Measurements from ENCODE around the gene TFF2.

Gene TFF2, protein sequence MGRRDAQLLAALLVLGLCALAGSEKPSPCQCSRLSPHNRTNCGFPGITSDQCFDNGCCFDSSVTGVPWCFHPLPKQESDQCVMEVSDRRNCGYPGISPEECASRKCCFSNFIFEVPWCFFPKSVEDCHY

DNA sequence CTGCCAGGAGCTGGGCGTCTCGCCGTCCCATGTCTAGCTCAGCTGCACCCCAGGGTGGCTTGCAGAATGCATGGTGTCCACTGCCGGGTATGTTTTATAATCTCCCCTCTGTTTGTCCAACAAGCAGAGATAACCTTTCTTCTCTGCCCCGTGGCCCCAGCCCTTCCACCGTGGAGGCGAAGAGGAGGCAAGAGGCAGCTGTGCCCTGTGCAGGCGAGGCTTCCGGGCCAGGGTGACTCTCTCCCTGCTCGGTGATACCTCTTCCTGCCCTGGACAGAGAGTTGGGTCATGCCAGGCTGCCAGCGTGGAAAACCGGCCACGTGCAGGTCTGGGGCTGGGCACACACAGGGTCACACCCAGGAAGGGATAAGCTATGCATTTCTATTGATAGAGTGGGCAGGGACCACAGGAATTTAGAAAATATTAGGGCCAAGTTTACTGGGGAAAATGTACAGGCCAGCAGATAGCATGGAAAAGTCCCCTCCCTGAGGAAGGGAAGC lies at the start of gene TFF2:
TSS of gene TFF2 (minus strand) at position 68 of the 500 bp plus-strand sequence. CDS start at position 31, 37 bp downstream.
- DNase-seq (ENCODE audit: low read depth) = no peak

GRCh38 chr21:42400525-42400924 lies 49.7 kb upstream of the TFF2 start:
- no peak for DNase-seq (ENCODE audit: low read depth)

DNA sequence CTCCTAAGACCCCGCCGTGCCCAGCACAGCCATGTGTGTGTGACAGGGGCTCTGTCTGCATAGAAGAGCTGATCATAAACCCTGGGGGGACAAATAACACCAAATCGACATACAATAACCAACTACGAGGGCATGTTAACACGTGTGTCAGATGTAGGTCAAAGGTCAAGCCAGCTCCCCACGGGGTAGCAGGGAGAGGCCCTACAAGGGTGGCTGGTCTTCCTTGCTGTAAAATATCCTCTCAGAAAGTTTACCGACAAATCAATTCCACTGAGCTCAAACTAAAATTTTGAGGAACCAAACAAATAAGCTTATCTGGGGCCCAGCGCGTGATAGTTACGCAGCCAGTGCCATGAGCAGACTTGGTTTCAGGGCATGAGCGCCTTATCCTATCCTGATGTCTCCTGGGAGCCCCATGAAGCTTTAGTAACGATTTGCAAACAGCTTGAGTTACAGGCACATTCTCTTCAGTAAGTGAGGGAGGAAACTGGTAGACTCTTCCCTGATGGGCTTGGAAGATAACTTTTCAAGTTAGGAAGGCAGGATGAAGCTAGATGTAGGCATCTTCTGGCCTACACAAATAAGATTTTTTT lies 47.7 kb upstream of the TFF2 start:
- DNase-seq (ENCODE audit: low read depth) = no peak

DNA sequence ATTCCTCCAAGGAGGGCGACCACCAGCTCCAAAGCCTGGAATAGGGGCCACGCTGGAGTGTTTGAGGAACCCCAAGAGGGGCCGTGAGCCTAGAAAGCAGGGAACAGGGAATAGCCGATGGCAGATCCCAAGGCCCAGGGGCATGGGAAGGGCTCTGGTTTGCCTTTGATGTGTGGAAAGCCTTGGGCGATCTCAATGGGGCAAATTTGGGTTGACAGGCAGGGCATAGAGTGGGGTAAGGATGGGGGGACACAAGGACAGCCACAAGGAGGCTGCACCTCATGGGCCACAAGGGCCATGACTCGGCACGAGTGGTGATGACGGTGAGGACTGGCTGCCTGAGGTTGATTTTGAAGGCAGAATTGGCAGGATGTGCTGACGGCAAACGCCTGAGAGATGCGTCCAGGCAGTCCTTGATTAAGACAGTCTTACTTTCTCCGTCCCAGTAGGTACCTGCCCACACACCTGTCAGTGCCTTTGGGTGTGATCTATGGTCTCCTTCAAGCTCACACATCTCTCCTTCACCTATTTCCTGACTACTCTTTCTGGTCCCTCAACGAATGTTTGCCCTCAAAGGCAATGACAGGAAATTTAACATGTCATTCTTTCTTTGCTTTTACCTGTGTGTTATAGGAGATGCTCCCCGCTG lies 47.1 kb upstream of the TFF2 start:
- no peak for DNase-seq (ENCODE audit: low read depth)

- DNase-seq (ENCODE audit: low read depth) = no peak
Measured at GRCh38 chr21:42396799-42397745, 46.3 kb upstream of the TFF2 start.

DNA sequence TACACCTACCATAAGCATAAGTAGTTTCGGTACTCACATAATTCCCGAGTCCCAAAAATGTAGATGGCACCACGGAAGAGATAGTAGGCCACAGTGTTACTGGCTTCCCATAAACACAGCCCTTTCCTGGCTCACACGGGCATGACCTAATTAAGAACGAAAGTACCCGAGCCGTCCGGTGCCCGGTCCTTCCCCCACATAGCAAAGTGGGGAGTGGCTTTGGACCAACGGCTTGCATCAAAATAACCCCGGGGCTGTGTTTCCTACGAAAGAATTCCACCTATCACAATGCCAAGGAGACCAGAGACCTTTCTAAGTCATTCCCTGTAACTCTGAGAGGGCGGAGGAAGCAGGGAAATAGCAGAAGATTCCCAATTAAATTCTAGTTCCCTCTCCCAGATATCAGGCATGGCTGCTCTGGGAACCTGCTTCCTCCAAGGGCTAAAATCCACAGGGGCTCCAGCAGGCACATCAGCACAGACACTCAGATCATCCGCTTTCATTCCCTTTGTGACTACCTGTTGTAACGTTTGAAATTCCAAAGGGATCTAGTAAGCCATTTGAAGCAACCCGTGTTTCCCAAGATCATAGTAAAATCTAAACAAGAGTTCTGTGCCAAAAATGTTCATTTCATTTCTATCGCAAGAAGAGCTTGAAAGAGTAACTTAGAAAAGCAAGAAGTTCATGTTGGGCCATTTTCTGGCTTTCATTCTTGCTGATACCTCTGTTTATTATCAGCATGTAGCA lies 45.3 kb upstream of the TFF2 start, which contains the start of gene TMPRSS3:
TSS of gene TMPRSS3 (minus strand) at position 148 of the 747 bp plus-strand sequence. CDS start 635 bp downstream, outside the sequence.
- no peak for DNase-seq (ENCODE audit: low read depth)

- no peak for DNase-seq (ENCODE audit: low read depth)
Measured at GRCh38 chr21:42395302-42395701, 44.5 kb upstream of the TFF2 start.

GRCh38 chr21:42393443-42393950 lies 42.7 kb upstream of the TFF2 start:
- DNase-seq (ENCODE audit: low read depth) = no peak

- DNase-seq (ENCODE audit: low read depth) = no peak
Measured at GRCh38 chr21:42392731-42393442, 42.1 kb upstream of the TFF2 start.

DNA sequence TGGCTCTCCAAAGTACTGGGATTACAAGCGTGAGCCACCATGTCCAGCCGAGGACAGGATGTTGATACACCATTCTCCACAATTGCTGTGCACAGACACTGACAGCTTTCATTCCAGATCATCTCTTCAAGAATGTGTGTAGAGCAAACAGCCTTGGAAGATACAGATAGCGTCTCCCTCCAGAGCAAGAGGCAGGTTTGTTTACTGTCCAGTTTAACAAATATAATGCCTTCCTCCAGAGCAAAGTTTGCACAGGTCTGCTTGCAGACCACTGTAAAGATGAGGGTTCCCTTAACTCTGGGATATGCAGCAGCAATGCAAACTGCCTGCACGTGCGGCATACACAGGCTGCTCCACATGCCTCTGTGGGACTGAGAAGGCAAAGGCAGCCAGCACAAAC lies 40.5 kb upstream of the TFF2 start:
- no peak for DNase-seq (ENCODE audit: low read depth)

DNA sequence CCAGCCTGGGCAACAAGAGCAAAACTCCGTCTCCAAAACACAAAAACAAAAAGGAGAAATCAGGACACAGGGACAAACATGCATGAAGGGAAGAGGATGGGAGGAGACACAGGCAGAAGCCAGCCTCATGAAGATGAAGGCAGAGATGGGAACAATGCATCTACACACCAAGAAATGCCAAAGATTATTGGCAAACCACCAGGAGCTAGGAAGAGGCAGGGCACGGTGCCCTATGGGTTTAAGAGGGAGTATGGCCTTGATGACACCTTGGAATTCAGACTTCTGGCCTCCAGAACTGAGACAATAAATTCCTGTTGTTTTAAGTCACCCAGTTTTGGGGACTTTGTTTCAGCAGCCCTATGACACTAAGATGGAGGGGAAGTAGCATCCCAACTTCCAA lies 39.9 kb upstream of the TFF2 start:
- DNase-seq (ENCODE audit: low read depth) = no peak

DNA sequence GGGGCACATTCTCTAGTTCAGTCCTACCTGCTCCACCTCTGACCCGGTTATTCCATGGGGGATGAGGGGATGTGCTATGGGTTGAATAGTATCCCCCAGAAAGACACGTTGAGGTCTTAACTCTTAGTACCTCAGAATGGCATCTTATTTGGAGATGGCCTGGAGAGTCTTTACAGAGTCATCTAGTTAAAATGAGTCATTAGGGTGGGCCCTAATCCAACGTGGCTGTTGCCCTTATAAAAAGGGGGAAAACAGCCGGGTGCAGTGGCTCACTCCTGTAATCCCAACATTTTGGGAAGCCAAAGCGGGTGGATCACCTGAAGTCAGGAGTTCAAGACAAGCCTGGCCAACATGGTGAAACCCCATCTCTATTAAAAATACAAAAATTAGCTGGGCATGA lies 39.4 kb upstream of the TFF2 start:
- no peak for DNase-seq (ENCODE audit: low read depth)

GRCh38 chr21:42389449-42389835 lies 38.6 kb upstream of the TFF2 start:
- DNase-seq (ENCODE audit: low read depth) = no peak

DNA sequence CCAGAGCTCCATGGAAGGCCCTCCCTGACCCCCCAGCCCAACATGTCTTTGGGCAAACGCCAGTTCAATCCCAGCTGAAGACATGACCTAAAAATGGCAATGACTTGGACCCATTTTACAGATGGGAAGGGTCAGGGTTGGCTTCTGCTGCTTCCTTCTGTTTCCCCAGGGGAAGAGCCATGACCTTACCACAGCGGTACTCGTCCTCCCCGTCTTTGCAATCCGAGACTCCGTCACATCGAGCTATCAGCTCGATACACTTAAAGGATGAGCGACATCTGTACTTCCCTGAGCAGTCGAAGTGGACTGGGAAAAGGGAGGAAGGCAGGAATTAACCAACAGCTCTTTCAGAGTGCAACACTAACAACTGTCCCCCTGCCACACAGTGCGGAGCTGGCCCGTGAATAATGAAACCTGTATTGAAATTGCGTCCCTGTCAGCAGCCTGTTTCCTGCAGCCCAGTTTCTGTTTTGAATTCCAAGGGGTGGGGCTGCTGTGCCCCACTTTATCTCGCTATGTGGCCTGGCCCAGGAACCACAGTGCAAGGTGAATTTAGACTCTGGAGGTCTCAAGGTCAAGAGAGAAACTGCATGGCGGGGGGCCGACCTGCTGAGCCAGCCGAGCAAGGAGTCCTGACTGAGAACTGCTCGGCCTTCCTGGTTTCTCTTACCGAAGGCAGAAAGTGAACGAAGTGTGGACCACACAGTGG lies 38.1 kb upstream of the TFF2 start:
- no peak for DNase-seq (ENCODE audit: low read depth)

GRCh38 chr21:42387843-42388340 lies 37.1 kb upstream of the TFF2 start:
- no peak for DNase-seq (ENCODE audit: low read depth)

GRCh38 chr21:42387164-42387563 lies 36.4 kb upstream of the TFF2 start:
- DNase-seq (ENCODE audit: low read depth) = no peak

- no peak for DNase-seq (ENCODE audit: low read depth)
Measured at GRCh38 chr21:42386034-42386591, 35.3 kb upstream of the TFF2 start.

GRCh38 chr21:42385619-42386018 lies 34.8 kb upstream of the TFF2 start:
- no peak for DNase-seq (ENCODE audit: low read depth)

GRCh38 chr21:42384989-42385388 lies 34.2 kb upstream of the TFF2 start:
- DNase-seq (ENCODE audit: low read depth) = no peak
